Nephron (organoid): ENCODE data around the gene LAD1.

Experiments
- H3K27ac Mint-ChIP-seq, 3 experiments: 2 replicates each; pipeline ENCODE4 v1.8.0; 2020; ENCODE audit warnings: mixed read lengths in 3 of 3, mild to moderate bottlenecking in 2 of 3, moderate library complexity in 1 of 3
- H3K27me3 Mint-ChIP-seq: 2 replicates; pipeline ENCODE4 v1.8.0; 2021; ENCODE audit warnings: low read depth, mild to moderate bottlenecking, moderate library complexity, mixed read lengths
- H3K36me3 Mint-ChIP-seq: 2 replicates; pipeline ENCODE4 v1.8.0; 2020; ENCODE audit warnings: low read depth, mixed read lengths
- H3K4me1 Mint-ChIP-seq: 2 replicates; pipeline ENCODE4 v1.8.0; 2020; ENCODE audit warnings: mixed read lengths
- H3K4me3 Mint-ChIP-seq, 3 experiments: 2 replicates each; pipeline ENCODE4 v1.8.0; 2020; ENCODE audit warnings: mild to moderate bottlenecking in 3 of 3, mixed read lengths in 3 of 3, moderate library complexity in 2 of 3
- H3K9me3 Mint-ChIP-seq: 2 replicates; pipeline ENCODE4 v1.8.0; 2020; ENCODE audit warnings: mixed read lengths
- TF ChIP-seq, protein P1 (sequence below), 3 experiments: fragments of 200-600 bp; sonication (generic); IDR thresholded peaks; one replicate each; pipeline ENCODE4 v1.5.0; 2021; ENCODE audit warnings: antibody characterized with exemption in 3 of 3; ENCODE audit not compliant: unreplicated experiment in 3 of 3

The LAD1 gene

DNA sequence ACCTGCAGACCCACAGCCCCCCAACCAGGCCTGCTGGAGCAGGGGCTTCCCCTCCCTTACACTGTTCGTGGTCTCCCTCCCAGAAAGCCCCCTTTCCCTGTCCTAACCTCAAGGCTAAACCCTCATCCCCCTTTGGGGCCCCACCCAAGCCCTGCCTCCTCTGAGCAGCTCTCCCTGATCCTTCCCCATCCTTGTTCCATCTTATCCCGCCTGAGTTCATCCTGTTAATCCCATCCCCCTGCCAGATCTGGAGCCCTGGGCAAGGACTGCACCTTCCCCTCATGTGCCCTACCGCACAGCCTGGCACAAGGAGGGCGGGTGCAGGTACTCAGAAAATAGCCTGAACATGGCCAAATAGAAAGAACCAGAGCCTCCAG lies 14.7 kb downstream of the LAD1 start:
- Mint-ChIP-seq H3K4me3 (peak overlapping the region in 1 of 3 experiments; percentile 8), H3K27ac (peak overlapping the region; percentile 77 to 95 (median 87)), H3K27me3 (peaks cover 9% of the 10 kb centered on the region), H3K4me1 (peaks cover 61% of the 10 kb centered on the region), H3K36me3 (no peaks in the 10 kb centered on the region), H3K9me3 (no peaks in the 10 kb centered on the region)
- TF ChIP-seq, protein P1, sequence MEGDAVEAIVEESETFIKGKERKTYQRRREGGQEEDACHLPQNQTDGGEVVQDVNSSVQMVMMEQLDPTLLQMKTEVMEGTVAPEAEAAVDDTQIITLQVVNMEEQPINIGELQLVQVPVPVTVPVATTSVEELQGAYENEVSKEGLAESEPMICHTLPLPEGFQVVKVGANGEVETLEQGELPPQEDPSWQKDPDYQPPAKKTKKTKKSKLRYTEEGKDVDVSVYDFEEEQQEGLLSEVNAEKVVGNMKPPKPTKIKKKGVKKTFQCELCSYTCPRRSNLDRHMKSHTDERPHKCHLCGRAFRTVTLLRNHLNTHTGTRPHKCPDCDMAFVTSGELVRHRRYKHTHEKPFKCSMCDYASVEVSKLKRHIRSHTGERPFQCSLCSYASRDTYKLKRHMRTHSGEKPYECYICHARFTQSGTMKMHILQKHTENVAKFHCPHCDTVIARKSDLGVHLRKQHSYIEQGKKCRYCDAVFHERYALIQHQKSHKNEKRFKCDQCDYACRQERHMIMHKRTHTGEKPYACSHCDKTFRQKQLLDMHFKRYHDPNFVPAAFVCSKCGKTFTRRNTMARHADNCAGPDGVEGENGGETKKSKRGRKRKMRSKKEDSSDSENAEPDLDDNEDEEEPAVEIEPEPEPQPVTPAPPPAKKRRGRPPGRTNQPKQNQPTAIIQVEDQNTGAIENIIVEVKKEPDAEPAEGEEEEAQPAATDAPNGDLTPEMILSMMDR (IDR thresholded peaks at IDR 0.05; ENCODE audit: unreplicated experiment in 3 of 3): no peak

DNA sequence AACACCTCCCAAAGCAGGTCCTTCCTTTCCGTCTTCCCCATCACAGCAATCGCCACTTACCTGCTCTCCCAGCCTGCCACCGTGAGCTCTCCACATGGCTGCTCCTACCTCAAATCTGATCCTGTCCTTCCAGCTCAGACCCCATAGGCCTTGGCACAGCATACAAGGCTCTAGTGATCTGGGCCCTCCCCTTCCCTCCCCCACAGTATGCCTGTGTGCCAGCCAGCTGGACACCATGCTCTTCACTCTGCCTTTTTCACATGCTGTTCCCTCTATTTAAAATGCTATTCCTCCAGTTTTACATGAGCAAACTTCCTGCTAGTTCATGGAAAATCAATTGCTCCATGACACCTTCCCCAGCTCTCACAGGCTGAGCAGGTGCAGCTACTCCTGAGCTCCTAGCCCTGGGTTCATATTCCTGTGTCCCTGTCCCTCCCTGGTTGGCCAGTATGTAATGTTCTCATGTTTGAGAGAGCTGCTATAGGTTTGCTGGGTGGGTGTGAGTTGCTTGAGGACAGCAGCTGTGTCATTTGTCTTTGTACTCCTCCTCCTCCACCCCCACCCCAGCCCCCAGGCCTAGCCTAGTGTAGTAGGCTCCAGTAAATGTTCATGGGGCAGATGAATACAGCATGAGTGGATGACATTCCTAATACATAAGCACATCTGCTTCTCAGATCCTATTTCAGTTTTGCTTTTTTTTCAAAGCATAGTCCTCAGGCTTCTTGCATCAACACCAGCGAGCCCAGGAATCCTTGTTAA lies 15.3 kb downstream of the LAD1 start:
- TF ChIP-seq, protein P1 (IDR thresholded peaks at IDR 0.05; ENCODE audit: unreplicated experiment in 3 of 3): no peak
- Mint-ChIP-seq H3K4me3 (peak overlapping the region; percentile 31 to 81 (median 67)), H3K9me3 (no peaks in the 10 kb centered on the region), H3K27ac (peak overlapping the region; percentile 77 to 95 (median 87)), H3K27me3 (peaks cover 11% of the 10 kb centered on the region), H3K4me1 (peaks cover 66% of the 10 kb centered on the region), H3K36me3 (no peaks in the 10 kb centered on the region)

DNA sequence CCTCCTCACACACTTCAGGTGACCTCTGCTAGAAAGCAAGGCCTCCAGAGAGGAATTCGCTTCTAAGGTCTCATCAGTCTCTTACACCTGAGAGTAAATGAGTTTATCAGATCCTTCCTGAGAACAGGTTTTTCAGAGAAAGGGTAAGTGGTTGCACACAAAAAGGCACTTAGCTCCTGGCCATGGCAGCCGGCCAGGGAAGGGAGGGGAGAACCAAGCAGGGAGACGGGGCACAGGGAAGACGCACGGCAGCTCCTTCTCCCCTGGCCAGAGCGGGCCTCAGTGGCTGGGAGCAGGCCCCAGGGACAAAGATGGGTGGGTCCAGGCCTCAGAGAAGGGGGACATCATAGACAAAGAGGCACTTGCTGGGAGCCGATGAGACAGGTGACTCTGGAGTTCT lies 18.0 kb downstream of the LAD1 start:
- Mint-ChIP-seq H3K9me3 (no peaks in the 10 kb centered on the region), H3K4me1 (peaks cover 84% of the 10 kb centered on the region), H3K4me3 (peak overlapping the region in 1 of 3 experiments; percentile 29), H3K36me3 (no peaks in the 10 kb centered on the region), H3K27ac (peak overlapping the region; percentile 44 to 57 (median 54)), H3K27me3 (peaks cover 17% of the 10 kb centered on the region)
- TF ChIP-seq, protein P1 (IDR thresholded peaks at IDR 0.05; ENCODE audit: unreplicated experiment in 3 of 3): no peak

DNA sequence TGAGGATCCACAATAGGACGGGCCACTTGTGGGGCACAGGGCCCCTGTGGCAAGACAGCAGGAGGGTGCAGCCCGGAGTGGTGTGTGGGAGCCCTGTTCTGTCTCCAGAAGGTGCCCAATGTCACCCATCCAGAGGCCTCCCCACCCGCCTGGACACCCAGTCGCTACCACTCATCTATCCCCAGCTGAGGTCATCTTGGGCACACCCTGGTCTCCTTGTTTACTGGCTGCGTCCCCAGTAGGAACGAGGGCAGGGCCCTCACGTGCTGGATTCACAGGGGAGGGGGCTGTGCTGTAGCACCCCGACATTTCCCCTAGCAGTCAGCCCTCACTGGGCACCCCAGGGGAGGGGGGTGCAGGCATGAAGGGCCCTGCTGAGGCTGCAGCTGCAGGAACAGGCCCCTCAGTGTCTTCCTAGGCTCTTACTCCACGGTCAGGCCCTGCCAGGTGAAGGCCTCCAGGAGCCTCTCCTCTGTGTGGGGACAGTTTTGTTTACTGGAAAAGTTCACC lies 19.3 kb downstream of the LAD1 start:
- H3K27ac Mint-ChIP-seq: peak overlapping the region in 1 of 3 experiments; percentile 34
- H3K4me3 Mint-ChIP-seq: no peak overlapping the region
- no peaks in the 10 kb centered on the region for H3K9me3 Mint-ChIP-seq

DNA sequence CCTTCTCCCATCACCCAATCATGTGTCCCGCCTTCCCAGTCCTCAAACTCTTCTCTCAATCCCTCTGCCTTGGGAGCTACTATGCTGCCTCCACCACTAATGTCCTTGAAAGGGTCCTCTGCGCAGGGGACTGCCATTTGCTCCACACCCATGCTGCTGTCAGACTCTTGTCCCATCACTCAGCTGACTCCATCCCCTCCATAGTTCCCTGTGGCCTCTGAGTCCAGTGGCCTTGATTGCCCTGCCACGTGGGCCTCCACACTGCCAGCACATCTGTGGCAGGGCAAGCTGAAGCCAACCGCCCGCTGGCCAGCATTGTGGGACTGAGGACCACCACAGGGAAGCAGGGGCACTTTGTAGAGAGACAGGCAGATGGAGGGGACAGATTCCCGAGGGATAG lies 20.3 kb downstream of the LAD1 start:
- Mint-ChIP-seq H3K4me1 (peaks cover 76% of the 10 kb centered on the region), H3K4me3 (peak overlapping the region in 2 of 3 experiments; percentile 15 to 67), H3K27me3 (peaks cover 14% of the 10 kb centered on the region), H3K36me3 (no peaks in the 10 kb centered on the region), H3K27ac (peak overlapping the region; percentile 5 to 90 (median 66)), H3K9me3 (no peaks in the 10 kb centered on the region)
- TF ChIP-seq, protein P1 (IDR thresholded peaks at IDR 0.05; ENCODE audit: unreplicated experiment in 3 of 3): no peak

More for the DNA sequence above, 19.3 kb downstream of the LAD1 start:
- TF ChIP-seq, protein P1 (IDR thresholded peaks at IDR 0.05; ENCODE audit: unreplicated experiment in 3 of 3): no peak
- Mint-ChIP-seq H3K36me3 (no peaks in the 10 kb centered on the region), H3K27me3 (peaks cover 8% of the 10 kb centered on the region), H3K4me1 (peaks cover 76% of the 10 kb centered on the region)
